Left ventricle myocardium inferior (tissue), 1 donor: ENCODE measurements around the gene UROS. TPM values are rescaled to one million over a fixed set of nuclear protein-coding genes. Genes with fewer than 3 reads are reported as not detected.

Source experiments
- DNase-seq: peaks from one replicate; pipeline ENCODE4 v3.0.0-alpha.2; 2020
- H3K27ac ChIP-seq: fragments of 200-600 bp; replicated peaks from 2 replicates; pipeline ENCODE4 v1.8.0; 2021
- H3K27me3 ChIP-seq: fragments of 200-600 bp; 2 replicates; pipeline ENCODE4 v1.8.0; 2021; ENCODE audit warnings: low read depth
- H3K36me3 ChIP-seq: fragments of 200-600 bp; 2 replicates; pipeline ENCODE4 v1.8.0; 2021
- H3K4me1 ChIP-seq: fragments of 200-600 bp; 2 replicates; pipeline ENCODE4 v1.8.0; 2021
- H3K4me3 ChIP-seq: fragments of 200-600 bp; 2 replicates; pipeline ENCODE4 v1.8.0; 2021; ENCODE audit warnings: mild to moderate bottlenecking, moderate library complexity
- H3K9me3 ChIP-seq: fragments of 200-600 bp; replicated peaks from 2 replicates; pipeline ENCODE4 v1.8.0; 2021
- CTCF ChIP-seq: fragments of 200-600 bp; IDR thresholded peaks from 2 replicates; pipeline ENCODE4 v1.8.0; 2021; ENCODE audit warnings: antibody characterized with exemption, mild to moderate bottlenecking, borderline replicate concordance
- intact Hi-C: fragments of 100-400 bp; cut with micrococcal nuclease; formaldehyde crosslinking; loops from one replicate; pipeline ENCODE4 v1.11.0; 2022
- total RNA-seq: library from RNA; stranded (reverse); fragmentation: NEBNext Ultra II Directional; extraction: Animal tissue kit (Norgen Biotek cat#: 25700); gene quantifications from one replicate; pipeline ENCODE4 v1.2.1, GENCODE V29; 2021
- donor health status: DM: no; HTN: yes; CAD: no; lungs with severe emphysema.

UROS gene
- total RNA-seq, 1 donor from 2014 or later: 80.4 TPM

DNA sequence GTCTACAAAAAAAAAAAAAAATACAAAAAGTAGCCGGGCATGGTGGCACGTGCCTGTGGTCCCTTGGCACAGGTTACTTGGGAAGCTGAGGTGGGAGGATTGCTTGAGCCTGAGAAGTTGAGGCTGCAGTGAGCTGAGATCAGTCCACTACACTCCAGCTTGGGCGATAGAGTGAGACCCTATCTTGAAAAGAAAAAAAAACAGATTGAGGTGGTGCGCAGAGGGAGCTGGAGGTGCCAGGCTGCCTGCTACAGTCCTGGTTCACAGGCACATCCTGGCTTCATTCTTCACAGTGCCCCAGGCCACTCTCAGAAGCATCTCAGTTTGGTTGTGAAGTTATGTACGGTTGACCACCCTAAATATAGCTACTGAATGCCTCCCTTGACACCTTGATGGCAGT lies 52.2 kb downstream of the UROS start:
- Histone ChIP-seq H3K27ac (no peak overlapping the region), H3K36me3 (peaks cover 7% of the 10 kb centered on the region), H3K4me3 (no peak overlapping the region), H3K9me3 (no peaks in the 10 kb centered on the region), H3K4me1 (peaks cover 28% of the 10 kb centered on the region), H3K27me3 (peaks cover 3% of the 10 kb centered on the region)
- intact Hi-C loops: no loop called here
- DNase-seq: no peak
- no peak for TF ChIP-seq CTCF

DNA sequence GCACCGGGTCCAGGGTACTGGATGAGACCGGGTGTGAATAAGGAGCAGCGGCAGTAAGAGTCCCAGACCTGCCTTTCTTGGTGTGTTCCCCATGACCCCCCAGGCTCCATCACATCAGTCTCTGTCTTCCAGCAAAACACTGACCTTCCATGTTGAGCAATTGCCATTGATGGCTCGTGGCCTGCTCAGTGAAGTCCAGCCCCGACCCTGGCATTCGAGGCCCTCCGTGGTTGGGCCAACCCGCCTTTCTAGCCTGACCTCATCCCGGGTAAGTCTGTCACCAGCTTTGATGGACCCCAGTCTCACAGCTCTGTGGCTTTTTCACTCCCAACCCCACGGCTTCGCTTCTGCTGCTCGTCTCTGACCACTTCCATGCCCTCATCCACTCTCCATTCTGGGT lies 53.9 kb downstream of the UROS start:
- Histone ChIP-seq H3K27ac (peak overlapping the region; percentile 21), H3K9me3 (no peaks in the 10 kb centered on the region), H3K4me1 (peaks cover 28% of the 10 kb centered on the region), H3K4me3 (no peak overlapping the region), H3K27me3 (no peaks in the 10 kb centered on the region), H3K36me3 (peaks cover 24% of the 10 kb centered on the region)
- TF ChIP-seq CTCF: no peak
- DNase-seq: no peak
- intact Hi-C loops: no loop called here

GRCh38 chr10:125768219-125768855 lies 54.7 kb downstream of the UROS start:
- intact Hi-C loops: no loop called here
- no peaks in the 10 kb centered on the region for H3K9me3 ChIP-seq

DNA sequence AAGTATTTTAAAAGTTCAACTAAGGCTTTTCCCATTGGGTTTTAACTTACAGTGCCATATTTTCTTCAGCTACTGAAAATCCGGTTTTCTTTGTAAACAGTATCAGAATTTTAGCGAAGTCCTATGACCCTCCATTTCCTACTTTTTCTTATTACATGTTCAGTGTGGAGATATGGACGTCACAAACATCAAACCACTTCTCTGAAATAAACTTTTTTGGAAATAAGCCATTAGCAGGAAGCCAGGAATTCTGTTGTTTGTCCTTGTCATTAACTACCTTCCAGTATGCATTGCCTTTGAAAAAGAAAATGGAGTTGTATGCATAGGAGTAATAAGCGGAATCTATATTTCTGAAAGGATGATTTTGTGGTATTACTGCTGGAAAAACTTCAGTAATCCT lies 56.5 kb downstream of the UROS start:
- DNase-seq: no peak
- Histone ChIP-seq H3K4me1 (peaks cover 28% of the 10 kb centered on the region), H3K36me3 (peaks cover 46% of the 10 kb centered on the region), H3K4me3 (no peak overlapping the region), H3K27me3 (no peaks in the 10 kb centered on the region), H3K27ac (no peak overlapping the region), H3K9me3 (no peaks in the 10 kb centered on the region)
- intact Hi-C loops: no loop called here
- TF ChIP-seq CTCF: no peak

More at GRCh38 chr10:125768219-125768855, 54.7 kb downstream of the UROS start:
- H3K4me1 ChIP-seq: peaks cover 28% of the 10 kb centered on the region
- DNase-seq: no peak
- no peaks in the 10 kb centered on the region for H3K27me3 ChIP-seq
- H3K36me3 ChIP-seq: peaks cover 32% of the 10 kb centered on the region
- no peak for TF ChIP-seq CTCF
- peak overlapping the region; percentile 52 for H3K27ac ChIP-seq
- no peak overlapping the region for H3K4me3 ChIP-seq

DNA sequence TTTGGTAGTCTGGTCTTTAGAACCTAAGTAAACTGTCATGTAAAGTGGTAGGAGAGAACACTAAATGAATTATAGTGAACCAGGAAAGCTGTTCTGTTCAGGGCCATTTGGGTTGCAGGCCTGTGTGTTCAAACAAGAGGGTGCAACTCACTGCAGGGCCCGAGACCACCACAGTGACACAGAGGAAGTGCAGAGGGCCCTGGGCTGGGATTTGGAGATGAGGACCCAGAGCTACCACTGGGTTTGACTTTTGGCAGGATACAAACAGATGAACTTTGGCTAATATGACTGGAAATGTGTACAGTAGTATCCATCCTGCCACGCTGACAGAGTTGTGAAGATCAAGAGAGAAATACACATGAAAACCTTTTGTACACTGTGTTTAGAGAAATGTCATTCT lies 57.2 kb downstream of the UROS start:
- H3K4me3 ChIP-seq: no peak overlapping the region
- no peaks in the 10 kb centered on the region for H3K27me3 ChIP-seq
- intact Hi-C loops: no loop called here
- H3K27ac ChIP-seq: no peak overlapping the region
- peaks cover 28% of the 10 kb centered on the region for H3K4me1 ChIP-seq
- DNase-seq: no peak
- no peaks in the 10 kb centered on the region for H3K9me3 ChIP-seq
- TF ChIP-seq CTCF: no peak
- H3K36me3 ChIP-seq: peaks cover 52% of the 10 kb centered on the region
